IMR-90 (cell line): ENCODE data around the gene RPEL1. TPM values are rescaled to one million over a fixed set of nuclear protein-coding genes. Genes with fewer than 3 reads are reported as not detected.

Source experiments
- ATAC-seq: fragments of 200-7000 bp; cut with Tn5 transposase; 2 replicates; pipeline ENCODE4 v1.9.1; 2020; ENCODE audit warnings: low read depth, mild to moderate bottlenecking, moderate library complexity
- BruUV-seq: library from RNA; stranded (reverse); fragments of 400-500 nt; replicated peaks from 2 replicates; lab custom pipeline; 2021; lab: Mats Ljungman, UMichigan
- CTCF ChIA-PET: fragments of 300-600 bp; formaldehyde crosslinking; extraction: SDS; loops from one replicate; lab custom pipeline; 2021; ENCODE audit warnings: antibody characterized with exemption; lab: Yijun Ruan, JAX
- POLR2A ChIA-PET: fragments of 300-600 bp; sonication (Branson Sonifier 250); formaldehyde crosslinking; loops from one replicate; lab custom pipeline; 2022; ENCODE audit warnings: antibody characterized with exemption; ENCODE audit not compliant: unreplicated experiment; lab: Charles Lee
- DNase-seq: peaks from one replicate; pipeline ENCODE4 v3.0.0; 2013
- H2AFZ ChIP-seq: replicated peaks from 2 replicates; pipeline ENCODE3; 2013; ENCODE audit warnings: low read length, mild to moderate bottlenecking; ENCODE audit not compliant: poor library complexity
- H2AK5ac ChIP-seq: 2 replicates; pipeline ENCODE4 v1.6.1; 2013; ENCODE audit warnings: low read depth, low read length, inconsistent platforms
- H2AK9ac ChIP-seq: replicated peaks from 2 replicates; pipeline ENCODE3; 2013; ENCODE audit warnings: mild to moderate bottlenecking, low read depth, low read length, moderate library complexity; ENCODE audit not compliant: poor library complexity
- H2BK120ac ChIP-seq: 2 replicates; pipeline ENCODE4 v1.6.1; 2013; ENCODE audit warnings: low read depth, low read length, inconsistent platforms
- H2BK15ac ChIP-seq: 3 replicates; pipeline ENCODE4 v1.6.1; 2013; ENCODE audit warnings: low read depth, low read length, inconsistent platforms
- H2BK20ac ChIP-seq: 2 replicates; pipeline ENCODE4 v1.6.1; 2013; ENCODE audit warnings: low read depth, mild to moderate bottlenecking, inconsistent platforms, low read length, moderate library complexity
- H2BK5ac ChIP-seq: 2 replicates; pipeline ENCODE4 v1.6.1; 2013; ENCODE audit warnings: mild to moderate bottlenecking, low read depth, low read length, inconsistent platforms; ENCODE audit not compliant: poor library complexity, severe bottlenecking
- H3K14ac ChIP-seq: replicated peaks from 2 replicates; pipeline ENCODE4 v1.6.1; 2013; ENCODE audit warnings: low read depth, low read length, inconsistent platforms
- H3K18ac ChIP-seq: 2 replicates; pipeline ENCODE4 v1.6.1; 2013; ENCODE audit warnings: low read depth, low read length, control low read depth
- H3K23ac ChIP-seq: 2 replicates; pipeline ENCODE4 v1.6.1; 2013; ENCODE audit warnings: low read depth, low read length, inconsistent platforms
- H3K27ac ChIP-seq: 2 replicates; pipeline ENCODE4 v1.5.1; 2013; ENCODE audit warnings: mild to moderate bottlenecking, control low read depth, low read length; ENCODE audit not compliant: insufficient read depth
- H3K27me3 ChIP-seq: 2 replicates; pipeline ENCODE4 v1.6.1; 2013; ENCODE audit warnings: low read length; ENCODE audit not compliant: control insufficient read depth, insufficient read depth
- H3K36me3 ChIP-seq: 2 replicates; pipeline ENCODE4 v1.6.1; 2013; ENCODE audit warnings: low read length, mixed read lengths; ENCODE audit not compliant: control insufficient read depth, insufficient read depth
- H3K4ac ChIP-seq: 2 replicates; pipeline ENCODE4 v1.6.1; 2013; ENCODE audit warnings: low read depth, low read length, inconsistent platforms
- H3K4me1 ChIP-seq: 2 replicates; pipeline ENCODE4 v1.6.1; 2013; ENCODE audit warnings: low read length, mixed read lengths; ENCODE audit not compliant: control insufficient read depth, insufficient read depth
- H3K4me2 ChIP-seq: 2 replicates; pipeline ENCODE4 v1.6.1; 2013; ENCODE audit warnings: low read depth, mild to moderate bottlenecking, control low read depth, low read length, moderate library complexity
- H3K4me3 ChIP-seq: 2 replicates; pipeline ENCODE4 v1.5.1; 2013; ENCODE audit warnings: low read depth, mild to moderate bottlenecking, control low read depth, low read length, moderate library complexity; ENCODE audit not compliant: insufficient read depth
- H3K56ac ChIP-seq: 2 replicates; pipeline ENCODE4 v1.6.1; 2013; ENCODE audit warnings: low read length, inconsistent platforms; ENCODE audit not compliant: insufficient read depth; ENCODE audit errors: extremely low read depth
- H3K79me1 ChIP-seq, 2 experiments: 2 replicates each; pipeline ENCODE4 v1.6.1; 2013; ENCODE audit warnings: low read length in 2 of 2, inconsistent platforms in 1 of 2, low read depth in 1 of 2
- H3K9ac ChIP-seq: 2 replicates; pipeline ENCODE4 v1.6.1; 2013; ENCODE audit warnings: low read depth, low read length, control low read depth
- H3K9me1 ChIP-seq: 2 replicates; pipeline ENCODE4 v1.6.1; 2013; ENCODE audit warnings: low read length, inconsistent platforms; ENCODE audit not compliant: insufficient read depth
- H3K9me3 ChIP-seq: 2 replicates; pipeline ENCODE4 v1.6.1; 2013; ENCODE audit warnings: low read length; ENCODE audit not compliant: control insufficient read depth, insufficient read depth
- H4K20me1 ChIP-seq: 2 replicates; pipeline ENCODE4 v1.6.1; 2013; ENCODE audit warnings: low read length, inconsistent platforms; ENCODE audit not compliant: insufficient read depth
- H4K5ac ChIP-seq: 2 replicates; pipeline ENCODE4 v1.6.1; 2013; ENCODE audit warnings: mild to moderate bottlenecking, low read depth, low read length, control low read depth
- H4K8ac ChIP-seq, 2 experiments: 2 replicates each; pipeline ENCODE4 v1.6.1; 2013; ENCODE audit warnings: low read depth in 2 of 2, low read length in 2 of 2, control low read depth in 1 of 2, inconsistent platforms in 1 of 2
- H4K91ac ChIP-seq: 2 replicates; pipeline ENCODE4 v1.6.1; 2013; ENCODE audit warnings: low read depth, low read length, inconsistent platforms; ENCODE audit not compliant: insufficient read depth
- BHLHE40 ChIP-seq: fragments of 150-350 bp; IDR thresholded peaks from 2 replicates; pipeline ENCODE4 v1.6.1; 2016; ENCODE audit warnings: mild to moderate bottlenecking, low read depth, low read length
- CEBPB ChIP-seq: IDR thresholded peaks from 2 replicates; pipeline ENCODE4 v1.6.1; 2012; ENCODE audit warnings: low read depth, low read length, improper control_type of control experiment
- CHD1 ChIP-seq: IDR thresholded peaks from 2 replicates; pipeline ENCODE4 v1.6.1; 2012; ENCODE audit warnings: low read depth, low read length, improper control_type of control experiment
- ELK1 ChIP-seq: fragments of 150-350 bp; IDR thresholded peaks from 2 replicates; pipeline ENCODE4 v1.6.1; 2016; ENCODE audit warnings: low read depth, mild to moderate bottlenecking, low read length, moderate library complexity, borderline replicate concordance
- FOS ChIP-seq: fragments of 150-350 bp; IDR thresholded peaks from 2 replicates; pipeline ENCODE4 v1.6.1; 2016; ENCODE audit warnings: low read depth, low read length
- MAFK ChIP-seq: IDR thresholded peaks from 2 replicates; pipeline ENCODE4 v1.6.1; 2012; ENCODE audit warnings: low read depth, low read length, improper control_type of control experiment
- MAZ ChIP-seq: IDR thresholded peaks from 2 replicates; pipeline ENCODE4 v1.6.1; 2012; ENCODE audit warnings: low read depth, mild to moderate bottlenecking, low read length, improper control_type of control experiment, moderate library complexity, borderline replicate concordance
- MXI1 ChIP-seq: IDR thresholded peaks from 2 replicates; pipeline ENCODE4 v1.6.1; 2012; ENCODE audit warnings: low read depth, mild to moderate bottlenecking, low read length, moderate library complexity, borderline replicate concordance
- NFE2L2 ChIP-seq: fragments of 150-350 bp; IDR thresholded peaks from 2 replicates; pipeline ENCODE4 v1.6.1; 2016; ENCODE audit warnings: low read depth, mild to moderate bottlenecking, low read length
- POLR2A ChIP-seq: IDR thresholded peaks from 2 replicates; pipeline ENCODE4 v1.6.1; 2012; ENCODE audit warnings: mild to moderate bottlenecking, low read depth, low read length
- RAD21 ChIP-seq: IDR thresholded peaks from 2 replicates; pipeline ENCODE4 v1.6.1; 2012; ENCODE audit warnings: low read length, improper control_type of control experiment
- RCOR1 ChIP-seq: IDR thresholded peaks from 2 replicates; pipeline ENCODE4 v1.6.1; 2012; ENCODE audit warnings: mild to moderate bottlenecking, low read length, improper control_type of control experiment; ENCODE audit not compliant: insufficient replicate concordance
- RFX5 ChIP-seq: IDR thresholded peaks from 2 replicates; pipeline ENCODE4 v1.8.0; 2012; ENCODE audit warnings: low read depth, mild to moderate bottlenecking, low read length, moderate library complexity
- SMC3 ChIP-seq: fragments of 150-350 bp; IDR thresholded peaks from 2 replicates; pipeline ENCODE4 v1.6.1; 2016; ENCODE audit warnings: low read depth, mild to moderate bottlenecking, antibody characterized with exemption, low read length, moderate library complexity
- WGBS, 2 experiments: methylation state at CpG; one replicate each; pipeline versions ENCODE4 v1.1.5 to v1.1.7; 2013; ENCODE audit warnings: missing lambda C conversion rate in 2 of 2; ENCODE audit not compliant: insufficient read length in 1 of 2; ENCODE audit errors: extremely low coverage in 2 of 2; 5-methylcytosine and 5-hydroxymethylcytosine counted together
- dilution Hi-C: fragments of 300-500 bp; cut with HindIII; formaldehyde crosslinking; loops from one replicate; pipeline ENCODE4 v1.14.3; 2018; ENCODE audit warnings: low sequenced_read_pairs; ENCODE audit not compliant: unreplicated experiment
- in situ Hi-C: fragments of 300-500 bp; cut with MboI; formaldehyde crosslinking; loops from 3 replicates; pipeline ENCODE4 v1.14.3; 2019; ENCODE audit warnings: low sequenced_read_pairs, inconsistent platforms, mixed read lengths
- intact Hi-C: fragments of 100-400 bp; cut with micrococcal nuclease; formaldehyde crosslinking; loops from 2 replicates; pipeline ENCODE4 v1.10.0; 2022
- polyA plus RNA-seq, 3 experiments: library from polyadenylated mRNA; depleted of rRNA; stranded (reverse); fragments of >200 nt; gene quantifications; 2 replicates each; pipeline ENCODE4 v1.2.3, GENCODE V29; 2012; ENCODE audit warnings: low replicate concordance in 1 of 3
- total RNA-seq: library from RNA; depleted of rRNA; stranded (reverse); fragments of >200 nt; gene quantifications from 2 replicates; pipeline ENCODE4 v1.2.3, GENCODE V29; 2012
- TF ChIP-seq, protein P1 (sequence below): fragments of 150-350 bp; IDR thresholded peaks from 2 replicates; pipeline ENCODE4 v1.6.1; 2017; ENCODE audit warnings: mild to moderate bottlenecking, antibody characterized with exemption, low read length, low read depth
- TF ChIP-seq, protein P2 (sequence below): conservative IDR thresholded peaks from 2 replicates; pipeline ENCODE4 v1.5.1; 2012; ENCODE audit warnings: mild to moderate bottlenecking, low read depth, low read length, improper control_type of control experiment

RPEL1 gene
- total and polyA plus RNA-seq, 2 of the 4 experiments (the other 2 are of a cell fraction) = under 0.01 to 0.26 TPM

DNA sequence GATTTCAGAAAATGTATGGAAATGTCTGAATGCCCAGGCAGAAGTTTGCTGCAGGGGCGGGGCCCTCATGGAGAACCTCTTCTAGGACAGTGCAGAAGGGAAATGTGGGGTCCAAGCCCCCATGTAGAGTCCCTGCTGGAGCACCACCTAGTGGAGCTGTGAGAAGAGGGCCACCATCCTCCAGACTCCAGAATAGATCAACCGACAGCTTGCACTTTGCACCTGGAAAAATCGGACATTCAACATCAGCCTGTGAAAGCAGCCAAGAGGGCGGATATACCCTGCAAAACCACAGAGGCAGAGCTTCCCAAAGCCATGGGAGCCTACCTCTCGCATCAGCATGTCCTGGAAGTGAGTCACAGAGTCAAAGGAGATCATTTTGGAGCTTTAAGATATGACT lies 14.3 kb downstream of the RPEL1 start:
- in situ Hi-C loops (no loop called here), intact Hi-C loops (no loop called here), dilution Hi-C loops (no loop called here)
- peaks cover 2% of the 10 kb centered on the region; the same call in 1 of the 2 replicates for H3K27me3 ChIP-seq
- H3K23ac ChIP-seq = no peak overlapping the region
- no peak overlapping the region for H2BK120ac ChIP-seq
- no peak overlapping the region for H3K14ac ChIP-seq
- no peak overlapping the region for H4K8ac ChIP-seq
- CTCF ChIA-PET = no interaction called here
- WGBS, 2 experiments = 71% methylated on average over 1 of the region's 5 CpGs; no CpG with 5 or more reads in 1 of the 2 experiments
- DNase-seq (no peak), ATAC-seq (no peak)
- POLR2A ChIA-PET = no interaction called here
- H3K18ac ChIP-seq = no peak overlapping the region
- H3K56ac ChIP-seq = no peak overlapping the region
- no peaks in the 10 kb centered on the region for H3K79me1 ChIP-seq
- H2BK5ac ChIP-seq = no peak overlapping the region
- H3K4ac ChIP-seq = no peak overlapping the region
- H3K36me3 ChIP-seq = no peaks in the 10 kb centered on the region
- H3K27ac ChIP-seq = no peak overlapping the region
- no peak overlapping the region for H3K4me3 ChIP-seq
- H2BK15ac ChIP-seq = no peak overlapping the region
- no peak overlapping the region for H2AFZ ChIP-seq
- no TSS peak for BruUV-seq
- no peak overlapping the region for H3K4me2 ChIP-seq
- no peak overlapping the region for H3K9ac ChIP-seq
- H3K9me1 ChIP-seq = no peaks in the 10 kb centered on the region
- H3K9me3 ChIP-seq = peaks cover 2% of the 10 kb centered on the region; the same call in 1 of the 2 replicates
- TF ChIP-seq, protein P1, sequence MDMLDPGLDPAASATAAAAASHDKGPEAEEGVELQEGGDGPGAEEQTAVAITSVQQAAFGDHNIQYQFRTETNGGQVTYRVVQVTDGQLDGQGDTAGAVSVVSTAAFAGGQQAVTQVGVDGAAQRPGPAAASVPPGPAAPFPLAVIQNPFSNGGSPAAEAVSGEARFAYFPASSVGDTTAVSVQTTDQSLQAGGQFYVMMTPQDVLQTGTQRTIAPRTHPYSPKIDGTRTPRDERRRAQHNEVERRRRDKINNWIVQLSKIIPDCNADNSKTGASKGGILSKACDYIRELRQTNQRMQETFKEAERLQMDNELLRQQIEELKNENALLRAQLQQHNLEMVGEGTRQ = no peak
- TF ChIP-seq, protein P2, sequence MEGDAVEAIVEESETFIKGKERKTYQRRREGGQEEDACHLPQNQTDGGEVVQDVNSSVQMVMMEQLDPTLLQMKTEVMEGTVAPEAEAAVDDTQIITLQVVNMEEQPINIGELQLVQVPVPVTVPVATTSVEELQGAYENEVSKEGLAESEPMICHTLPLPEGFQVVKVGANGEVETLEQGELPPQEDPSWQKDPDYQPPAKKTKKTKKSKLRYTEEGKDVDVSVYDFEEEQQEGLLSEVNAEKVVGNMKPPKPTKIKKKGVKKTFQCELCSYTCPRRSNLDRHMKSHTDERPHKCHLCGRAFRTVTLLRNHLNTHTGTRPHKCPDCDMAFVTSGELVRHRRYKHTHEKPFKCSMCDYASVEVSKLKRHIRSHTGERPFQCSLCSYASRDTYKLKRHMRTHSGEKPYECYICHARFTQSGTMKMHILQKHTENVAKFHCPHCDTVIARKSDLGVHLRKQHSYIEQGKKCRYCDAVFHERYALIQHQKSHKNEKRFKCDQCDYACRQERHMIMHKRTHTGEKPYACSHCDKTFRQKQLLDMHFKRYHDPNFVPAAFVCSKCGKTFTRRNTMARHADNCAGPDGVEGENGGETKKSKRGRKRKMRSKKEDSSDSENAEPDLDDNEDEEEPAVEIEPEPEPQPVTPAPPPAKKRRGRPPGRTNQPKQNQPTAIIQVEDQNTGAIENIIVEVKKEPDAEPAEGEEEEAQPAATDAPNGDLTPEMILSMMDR = no peak
- TF ChIP-seq POLR2A = no peak
- TF ChIP-seq CHD1 = no peak
- no peak for TF ChIP-seq RFX5
- TF ChIP-seq MAZ = no peak
- no peak for TF ChIP-seq RAD21
- TF ChIP-seq CEBPB = no peak
- no peak for TF ChIP-seq ELK1
- TF ChIP-seq MXI1 = no peak
- no peak for TF ChIP-seq MAFK
- TF ChIP-seq BHLHE40 = no peak
- no peak for TF ChIP-seq FOS
- TF ChIP-seq NFE2L2 = no peak
- no peak for TF ChIP-seq RCOR1
- no peak for TF ChIP-seq SMC3
- no peak overlapping the region for H2AK5ac ChIP-seq
- no peak overlapping the region for H4K91ac ChIP-seq
- no peaks in the 10 kb centered on the region for H3K4me1 ChIP-seq
- H4K5ac ChIP-seq = no peak overlapping the region
- H4K20me1 ChIP-seq = no peaks in the 10 kb centered on the region
- no peak overlapping the region for H2AK9ac ChIP-seq
- H2BK20ac ChIP-seq = no peak overlapping the region
